Common myeloid progenitor, CD34-positive (primary cell): ENCODE results near the gene MAP2K4.

Experiments
- CTCF ChIA-PET: fragments of 350-600 bp; sonication (Branson Sonifier 250); formaldehyde crosslinking; loops from one replicate; lab custom pipeline; 2021; ENCODE audit warnings: antibody characterized with exemption; lab: Charles Lee
- POLR2A ChIA-PET: fragments of 350-600 bp; sonication (Branson Sonifier 250); formaldehyde crosslinking; loops from one replicate; lab custom pipeline; 2021; ENCODE audit warnings: antibody characterized with exemption; lab: Charles Lee
- DNase-seq, 3 donors: peaks; one replicate each; pipeline versions ENCODE4 v3.0.0 to v3.0.0-alpha.2; 2013
- H3K27ac ChIP-seq, 2 experiments: 1 replicate in 1 of 2; 2 replicates in 1 of 2; pipeline ENCODE4 v1.7.0; 2013; ENCODE audit warnings: inconsistent platforms in 2 of 2, low read length in 2 of 2, mild to moderate bottlenecking in 2 of 2, low read depth in 1 of 2, moderate library complexity in 1 of 2; ENCODE audit not compliant: severe bottlenecking in 2 of 2, insufficient read depth in 1 of 2, poor library complexity in 1 of 2
- H3K27me3 ChIP-seq, 5 experiments: replicated peaks in 2 of 5; 1 replicate in 3 of 5; 2 replicates in 2 of 5; pipeline versions ENCODE4 v1.6.1 to v1.7.0; 2013; ENCODE audit warnings: low read length in 4 of 5, mild to moderate bottlenecking in 2 of 5, moderate library complexity in 2 of 5, inconsistent platforms in 1 of 5; ENCODE audit not compliant: insufficient read depth in 5 of 5, control insufficient read depth in 4 of 5
- H3K36me3 ChIP-seq, 4 experiments: 1 replicate in 2 of 4; 2 replicates in 2 of 4; pipeline versions ENCODE4 v1.6.1 to v1.7.0; 2013; ENCODE audit warnings: low read length in 3 of 4, control low read depth in 1 of 4, mild to moderate bottlenecking in 1 of 4; ENCODE audit not compliant: control insufficient read depth in 4 of 4, insufficient read depth in 4 of 4
- H3K4me1 ChIP-seq, 4 experiments: 1 replicate in 3 of 4; 2 replicates in 1 of 4; pipeline versions ENCODE4 v1.6.1 to v1.7.1; 2013; ENCODE audit warnings: low read length in 3 of 4, mild to moderate bottlenecking in 3 of 4, control low read depth in 1 of 4, inconsistent platforms in 1 of 4, moderate library complexity in 1 of 4; ENCODE audit not compliant: control insufficient read depth in 4 of 4, insufficient read depth in 4 of 4; ENCODE audit errors: control extremely low read depth in 1 of 4
- H3K4me3 ChIP-seq, 7 experiments: 1 replicate in 4 of 7; 2 replicates in 3 of 7; pipeline versions ENCODE4 v1.5.1 to v1.7.0; 2013; ENCODE audit warnings: mild to moderate bottlenecking in 7 of 7, low read length in 6 of 7, moderate library complexity in 6 of 7, inconsistent platforms in 2 of 7, low read depth in 2 of 7, control low read depth in 1 of 7; ENCODE audit not compliant: insufficient read depth in 4 of 7, control insufficient read depth in 1 of 7; ENCODE audit errors: extremely low read depth in 1 of 7
- H3K9me3 ChIP-seq, 5 experiments: 1 replicate in 4 of 5; 2 replicates in 1 of 5; pipeline versions ENCODE4 v1.6.1 to v1.7.1; 2013; ENCODE audit warnings: low read length in 4 of 5, mild to moderate bottlenecking in 2 of 5, inconsistent platforms in 1 of 5, low read depth in 1 of 5, moderate library complexity in 1 of 5; ENCODE audit not compliant: control insufficient read depth in 4 of 5, insufficient read depth in 2 of 5; ENCODE audit errors: control extremely low read depth in 1 of 5
- WGBS: methylation state at CpG from one replicate; pipeline ENCODE4 v1.1.5; 2013; ENCODE audit not compliant: insufficient coverage; 5-methylcytosine and 5-hydroxymethylcytosine counted together

MAP2K4 gene

GRCh38 chr17:12034538-12034937, 13.9 kb downstream of the MAP2K4 start:
- 97% methylated on average over 4 of the region's 4 CpGs for WGBS
- no peak overlapping the region for H3K4me3 ChIP-seq
- peaks cover 0 to 4% (median 3%) of the 10 kb centered on the region in 4 experiments for H3K36me3 ChIP-seq
- no peaks in the 10 kb centered on the region for H3K9me3 ChIP-seq
- CTCF ChIA-PET: interaction anchor here (1.2 to 1.3 kb wide), 2 partner anchors 12 kb away, joined by 3 read pairs; no protein-coding TSS in a partner anchor
- H3K27ac ChIP-seq: no peak overlapping the region
- H3K27me3 ChIP-seq: no peaks in the 10 kb centered on the region
- no peak for DNase-seq
- POLR2A ChIA-PET: no interaction called here
- H3K4me1 ChIP-seq: peaks cover 0 to 16% (median 3%) of the 10 kb centered on the region in 4 experiments

- ChIA-PET CTCF (interaction anchor here (0.7 kb wide), 1 partner anchor 10 kb away, joined by 4 read pairs; no protein-coding TSS in a partner anchor), POLR2A (no interaction called here)
- H3K9me3 ChIP-seq: no peaks in the 10 kb centered on the region
- H3K27ac ChIP-seq: no peak overlapping the region
- WGBS: no CpG with 5 or more reads among the region's 1 CpG
- peaks cover 0 to 4% (median 3%) of the 10 kb centered on the region in 4 experiments for H3K36me3 ChIP-seq
- no peak overlapping the region for H3K4me3 ChIP-seq
- H3K27me3 ChIP-seq: no peaks in the 10 kb centered on the region
- no peak for DNase-seq
- peaks cover 0 to 15% (median 2%) of the 10 kb centered on the region in 4 experiments for H3K4me1 ChIP-seq
Observed at GRCh38 chr17:12035673-12036072, 15.0 kb downstream of the MAP2K4 start.

- Histone ChIP-seq H3K36me3 (peaks cover 0 to 4% (median 3%) of the 10 kb centered on the region in 4 experiments), H3K4me1 (no peaks in the 10 kb centered on the region), H3K9me3 (no peaks in the 10 kb centered on the region), H3K27ac (no peak overlapping the region), H3K27me3 (no peaks in the 10 kb centered on the region), H3K4me3 (no peak overlapping the region)
- ChIA-PET POLR2A (no interaction called here), CTCF (interaction anchor here (0.8 to 1.6 kb wide), 2 partner anchors 11 to 41 kb away, joined by 3 to 5 read pairs; partner anchors contain the start of gene ZNF18)
- 89% methylated on average over 1 of the region's 2 CpGs for WGBS
- no peak for DNase-seq
Observed at GRCh38 chr17:12037970-12038369, 17.3 kb downstream of the MAP2K4 start.

- no peak for DNase-seq
- Histone ChIP-seq H3K4me3 (no peak overlapping the region), H3K27me3 (no peaks in the 10 kb centered on the region), H3K4me1 (no peaks in the 10 kb centered on the region), H3K9me3 (no peaks in the 10 kb centered on the region), H3K36me3 (no peaks in the 10 kb centered on the region), H3K27ac (no peak overlapping the region)
- ChIA-PET POLR2A (no interaction called here), CTCF (interaction anchor here (1.4 kb wide), 1 partner anchor 13 kb away, joined by 3 read pairs; no protein-coding TSS in a partner anchor)
- 100% methylated on average over 3 of the region's 3 CpGs for WGBS
Observed at GRCh38 chr17:12040478-12040877, 19.8 kb downstream of the MAP2K4 start.

GRCh38 chr17:12041312-12041711, 20.6 kb downstream of the MAP2K4 start:
- ChIA-PET POLR2A (no interaction called here), CTCF (no interaction called here)
- Histone ChIP-seq H3K27ac (no peak overlapping the region), H3K9me3 (no peaks in the 10 kb centered on the region), H3K4me1 (no peaks in the 10 kb centered on the region), H3K27me3 (no peaks in the 10 kb centered on the region), H3K36me3 (no peaks in the 10 kb centered on the region), H3K4me3 (no peak overlapping the region)
- WGBS: no CpG with 5 or more reads among the region's 3 CpGs
- DNase-seq: no peak

GRCh38 chr17:12043702-12044101, 23.0 kb downstream of the MAP2K4 start:
- no peaks in the 10 kb centered on the region for H3K27me3 ChIP-seq
- no peaks in the 10 kb centered on the region for H3K9me3 ChIP-seq
- DNase-seq: no peak
- H3K4me1 ChIP-seq: no peaks in the 10 kb centered on the region
- 100% methylated on average over 3 of the region's 6 CpGs for WGBS
- no peaks in the 10 kb centered on the region for H3K36me3 ChIP-seq
- ChIA-PET POLR2A (interaction anchor here (0.8 kb wide), 1 partner anchor 10 kb away, joined by 3 read pairs; no protein-coding TSS in a partner anchor), CTCF (no interaction called here)
- H3K27ac ChIP-seq: no peak overlapping the region
- no peak overlapping the region for H3K4me3 ChIP-seq

- ChIA-PET CTCF (interaction anchor here (0.9 to 1.2 kb wide), 3 partner anchors 10 to 16 kb away, joined by 3 read pairs; no protein-coding TSS in a partner anchor), POLR2A (interaction anchor here (0.6 to 1.1 kb wide), 2 partner anchors 27 to 46 kb away, joined by 3 read pairs; no protein-coding TSS in a partner anchor)
- no peak overlapping the region for H3K4me3 ChIP-seq
Observed at GRCh38 chr17:12046786-12047185, 26.1 kb downstream of the MAP2K4 start.

More at GRCh38 chr17:12046786-12047185, 26.1 kb downstream of the MAP2K4 start:
- 100% methylated on average over 1 of the region's 2 CpGs for WGBS
- H3K27ac ChIP-seq: no peak overlapping the region
- no peaks in the 10 kb centered on the region for H3K27me3 ChIP-seq
- no peaks in the 10 kb centered on the region for H3K9me3 ChIP-seq
- H3K36me3 ChIP-seq: peaks cover 0 to 2% (median 0%) of the 10 kb centered on the region in 4 experiments
- no peak for DNase-seq
- peaks cover 0 to 2% (median 0%) of the 10 kb centered on the region in 4 experiments for H3K4me1 ChIP-seq
